Ectodermal cell (in vitro differentiated cells): ENCODE results near the gene RFTN1.

Experiments used
- H3K27ac ChIP-seq: 2 replicates; pipeline ENCODE4 v1.7.0; 2013; ENCODE audit warnings: mild to moderate bottlenecking, low read depth, low read length; ENCODE audit not compliant: insufficient read depth, poor library complexity, severe bottlenecking
- H3K27me3 ChIP-seq: 2 replicates; pipeline ENCODE4 v1.7.0; 2013; ENCODE audit warnings: mild to moderate bottlenecking, low read length; ENCODE audit not compliant: insufficient read depth, control insufficient read depth, poor library complexity, severe bottlenecking
- H3K36me3 ChIP-seq: one replicate; pipeline ENCODE4 v1.7.0; 2013; ENCODE audit warnings: low read length; ENCODE audit not compliant: control insufficient read depth, insufficient read depth
- H3K4me1 ChIP-seq: one replicate; pipeline ENCODE4 v1.7.0; 2013; ENCODE audit warnings: low read length; ENCODE audit not compliant: control insufficient read depth, insufficient read depth
- H3K4me3 ChIP-seq: 2 replicates; pipeline ENCODE4 v1.7.0; 2013; ENCODE audit warnings: low read depth, low read length, control low read depth; ENCODE audit not compliant: insufficient read depth
- H3K9me3 ChIP-seq: 2 replicates; pipeline ENCODE4 v1.7.0; 2013; ENCODE audit warnings: mild to moderate bottlenecking, low read length, moderate library complexity; ENCODE audit not compliant: control insufficient read depth
- WGBS, 2 experiments: methylation state at CpG; one replicate each; pipeline ENCODE4 v1.1.7; 2013; ENCODE audit warnings: missing lambda C conversion rate in 2 of 2; 5-methylcytosine and 5-hydroxymethylcytosine counted together

Gene RFTN1

GRCh38 chr3:16374047-16374934 is 139.2 kb downstream of the RFTN1 start:
- Histone ChIP-seq H3K4me1 (peaks cover 37% of the 10 kb centered on the region), H3K27me3 (no peaks in the 10 kb centered on the region), H3K9me3 (no peaks in the 10 kb centered on the region), H3K4me3 (no peak overlapping the region), H3K36me3 (no peaks in the 10 kb centered on the region), H3K27ac (no peak overlapping the region)
- 88 to 91% methylated on average over 17 of the region's 17 CpGs for WGBS, 2 experiments

GRCh38 chr3:16373341-16373946 is 140.1 kb downstream of the RFTN1 start:
- peaks cover 38% of the 10 kb centered on the region for H3K4me1 ChIP-seq
- no peaks in the 10 kb centered on the region for H3K36me3 ChIP-seq
- no peak overlapping the region for H3K4me3 ChIP-seq
- H3K27me3 ChIP-seq = no peaks in the 10 kb centered on the region
- no peak overlapping the region for H3K27ac ChIP-seq
- WGBS, 2 experiments = 82 to 83% methylated on average over 3 of the region's 3 CpGs
- H3K9me3 ChIP-seq = no peaks in the 10 kb centered on the region

GRCh38 chr3:16372362-16373292 is 140.9 kb downstream of the RFTN1 start:
- 92 to 93% methylated on average over 12 of the region's 12 CpGs for WGBS, 2 experiments
- H3K9me3 ChIP-seq = no peaks in the 10 kb centered on the region
- no peaks in the 10 kb centered on the region for H3K27me3 ChIP-seq
- no peak overlapping the region for H3K27ac ChIP-seq
- H3K4me1 ChIP-seq = peaks cover 36% of the 10 kb centered on the region
- H3K36me3 ChIP-seq = no peaks in the 10 kb centered on the region
- H3K4me3 ChIP-seq = no peak overlapping the region

GRCh38 chr3:16370872-16371740 is 142.4 kb downstream of the RFTN1 start:
- H3K36me3 ChIP-seq = no peaks in the 10 kb centered on the region

GRCh38 chr3:16370503-16370871 is 143.0 kb downstream of the RFTN1 start:
- no peak overlapping the region for H3K27ac ChIP-seq
- 95 to 96% methylated on average over 1 to 2 of the region's 2 CpGs for WGBS, 2 experiments
- H3K36me3 ChIP-seq = no peaks in the 10 kb centered on the region
- peaks cover 29% of the 10 kb centered on the region for H3K4me1 ChIP-seq
- H3K9me3 ChIP-seq = no peaks in the 10 kb centered on the region
- no peak overlapping the region for H3K4me3 ChIP-seq
- no peaks in the 10 kb centered on the region for H3K27me3 ChIP-seq

More at GRCh38 chr3:16370872-16371740, 142.4 kb downstream of the RFTN1 start:
- H3K27ac ChIP-seq = no peak overlapping the region
- H3K27me3 ChIP-seq = no peaks in the 10 kb centered on the region
- H3K4me1 ChIP-seq = peaks cover 32% of the 10 kb centered on the region
- no peak overlapping the region for H3K4me3 ChIP-seq
- no peaks in the 10 kb centered on the region for H3K9me3 ChIP-seq
- WGBS, 2 experiments = 86 to 88% methylated on average over 10 of the region's 10 CpGs

- no peaks in the 10 kb centered on the region for H3K27me3 ChIP-seq
- H3K4me1 ChIP-seq = peaks cover 23% of the 10 kb centered on the region
- no peak overlapping the region for H3K27ac ChIP-seq
- no peak overlapping the region for H3K4me3 ChIP-seq
- WGBS, 2 experiments = 65 to 72% methylated on average over 8 of the region's 8 CpGs
- H3K9me3 ChIP-seq = no peaks in the 10 kb centered on the region
- H3K36me3 ChIP-seq = no peaks in the 10 kb centered on the region
Measured at GRCh38 chr3:16369885-16370284, 143.6 kb downstream of the RFTN1 start.

- WGBS, 2 experiments = 45 to 58% methylated on average over 5 of the region's 5 CpGs
Measured at GRCh38 chr3:16369276-16369675, 144.2 kb downstream of the RFTN1 start.

GRCh38 chr3:16366581-16366980 is 146.9 kb downstream of the RFTN1 start:
- Histone ChIP-seq H3K36me3 (no peaks in the 10 kb centered on the region), H3K9me3 (no peaks in the 10 kb centered on the region), H3K27me3 (no peaks in the 10 kb centered on the region), H3K4me1 (peaks cover 14% of the 10 kb centered on the region), H3K27ac (no peak overlapping the region), H3K4me3 (no peak overlapping the region)
- 79 to 86% methylated on average over 5 of the region's 5 CpGs for WGBS, 2 experiments

More at GRCh38 chr3:16369276-16369675, 144.2 kb downstream of the RFTN1 start:
- H3K27ac ChIP-seq = no peak overlapping the region
- H3K4me1 ChIP-seq = peaks cover 17% of the 10 kb centered on the region
- no peak overlapping the region for H3K4me3 ChIP-seq
- H3K9me3 ChIP-seq = no peaks in the 10 kb centered on the region
- no peaks in the 10 kb centered on the region for H3K27me3 ChIP-seq
- no peaks in the 10 kb centered on the region for H3K36me3 ChIP-seq

- H3K9me3 ChIP-seq = no peaks in the 10 kb centered on the region
- no peaks in the 10 kb centered on the region for H3K27me3 ChIP-seq
- H3K4me3 ChIP-seq = no peak overlapping the region
- no peaks in the 10 kb centered on the region for H3K36me3 ChIP-seq
- no peak overlapping the region for H3K27ac ChIP-seq
- 92 to 95% methylated on average over 6 of the region's 6 CpGs for WGBS, 2 experiments
- peaks cover 11% of the 10 kb centered on the region for H3K4me1 ChIP-seq
Measured at GRCh38 chr3:16365491-16366128, 147.9 kb downstream of the RFTN1 start.
